Neural progenitor cell (in vitro differentiated cells): ENCODE data around the gene BPIFB2. TPM values are rescaled to one million over a fixed set of nuclear protein-coding genes. Genes with fewer than 3 reads are reported as not detected.

Experiments
- DNase-seq: peaks from one replicate; pipeline ENCODE4 v3.0.0-alpha.2; 2016; ENCODE audit warnings: low spot score
- H2AFZ ChIP-seq: fragments of 200-600 bp; sonication (generic); replicated peaks from 2 replicates; pipeline ENCODE4 v1.6.1; 2016; ENCODE audit warnings: antibody characterized with exemption
- H3F3A ChIP-seq: fragments of 200-600 bp; sonication (generic); 2 replicates; pipeline ENCODE4 v1.6.1; 2016; ENCODE audit warnings: antibody characterized with exemption, low read depth
- H3K27ac ChIP-seq: fragments of 200-600 bp; sonication (generic); 2 replicates; pipeline ENCODE4 v1.5.1; 2016; ENCODE audit warnings: mild to moderate bottlenecking
- H3K27me3 ChIP-seq: fragments of 200-600 bp; sonication (generic); 2 replicates; pipeline ENCODE4 v1.6.1; 2016; ENCODE audit warnings: mild to moderate bottlenecking, moderate library complexity
- H3K36me3 ChIP-seq: fragments of 200-600 bp; sonication (generic); 2 replicates; pipeline ENCODE4 v1.5.1; 2016
- H3K4me1 ChIP-seq: fragments of 200-600 bp; sonication (generic); 2 replicates; pipeline ENCODE4 v1.6.1; 2016; ENCODE audit warnings: mixed run types
- H3K4me2 ChIP-seq: fragments of 200-600 bp; sonication (generic); 2 replicates; pipeline ENCODE4 v1.6.1; 2016
- H3K4me3 ChIP-seq: fragments of 200-600 bp; sonication (generic); 2 replicates; pipeline ENCODE4 v1.5.1; 2016
- H3K79me2 ChIP-seq: fragments of 200-600 bp; sonication (generic); 2 replicates; pipeline ENCODE4 v1.6.1; 2016; ENCODE audit warnings: low read depth
- H3K9ac ChIP-seq: fragments of 200-600 bp; sonication (generic); 2 replicates; pipeline ENCODE4 v1.6.1; 2016
- H3K9me3 ChIP-seq: fragments of 200-600 bp; sonication (generic); 2 replicates; pipeline ENCODE4 v1.5.1; 2016; ENCODE audit warnings: low read depth
- H4K20me1 ChIP-seq: fragments of 200-600 bp; sonication (generic); 2 replicates; pipeline ENCODE4 v1.6.1; 2016; ENCODE audit warnings: low read depth
- H3K27ac Mint-ChIP-seq: 3 replicates; pipeline ENCODE4 v1.8.0; 2021; ENCODE audit warnings: mixed read lengths
- H3K27me3 Mint-ChIP-seq: 2 replicates; pipeline ENCODE4 v1.8.0; 2022; ENCODE audit warnings: low read depth, mild to moderate bottlenecking, inconsistent platforms, moderate library complexity, mixed read lengths; ENCODE audit not compliant: insufficient read depth
- H3K36me3 Mint-ChIP-seq: 3 replicates; pipeline ENCODE4 v1.8.0; 2021; ENCODE audit warnings: mixed read lengths
- H3K4me1 Mint-ChIP-seq: 3 replicates; pipeline ENCODE4 v1.8.0; 2021; ENCODE audit warnings: mixed read lengths
- H3K4me3 Mint-ChIP-seq: 3 replicates; pipeline ENCODE4 v1.8.0; 2021; ENCODE audit warnings: mild to moderate bottlenecking, moderate library complexity, mixed read lengths
- H3K9me3 Mint-ChIP-seq: 3 replicates; pipeline ENCODE4 v1.8.0; 2020; ENCODE audit warnings: mixed read lengths
- CTCF ChIP-seq: fragments of 200-600 bp; sonication (generic); IDR thresholded peaks from 2 replicates; pipeline ENCODE4 v1.5.1; 2017; ENCODE audit warnings: antibody characterized with exemption, mild to moderate bottlenecking
- EZH2 ChIP-seq: fragments of 200-600 bp; sonication (generic); IDR thresholded peaks from 2 replicates; pipeline ENCODE4 v1.6.1; 2017; ENCODE audit warnings: antibody characterized with exemption, mild to moderate bottlenecking, moderate library complexity
- EZH2phosphoT487 ChIP-seq: fragments of 200-600 bp; sonication (generic); IDR thresholded peaks from 2 replicates; pipeline ENCODE4 v1.6.1; 2017; ENCODE audit warnings: antibody characterized with exemption
- total RNA-seq: library from RNA; depleted of rRNA; stranded (reverse); fragments of >200 nt; gene quantifications from 2 replicates; pipeline ENCODE4 v1.2.3, GENCODE V29; 2015; ENCODE audit warnings: low replicate concordance

The BPIFB2 gene
- total RNA-seq, 1 donor from 2014 or later = not detected

GRCh38 chr20:32987044-32987825 lies 20.3 kb upstream of the BPIFB2 start:
- H3F3A ChIP-seq = no peaks in the 10 kb centered on the region
- Mint-ChIP-seq H3K27me3 (peaks cover 13% of the 10 kb centered on the region), H3K36me3 (no peaks in the 10 kb centered on the region), H3K4me1 (peaks cover 3% of the 10 kb centered on the region), H3K4me3 (no peak overlapping the region), H3K27ac (no peak overlapping the region), H3K9me3 (no peaks in the 10 kb centered on the region)
- H3K79me2 ChIP-seq = no peaks in the 10 kb centered on the region
- H3K4me3 ChIP-seq = no peak overlapping the region
- no peak overlapping the region for H3K9ac ChIP-seq
- no peak overlapping the region for H3K27ac ChIP-seq
- TF ChIP-seq CTCF = no peak
- no peak for TF ChIP-seq EZH2phosphoT487
- TF ChIP-seq EZH2 = no peak
- H2AFZ ChIP-seq = no peak overlapping the region
- H3K36me3 ChIP-seq = no peaks in the 10 kb centered on the region
- no peaks in the 10 kb centered on the region for H3K9me3 ChIP-seq
- DNase-seq = no peak
- no peaks in the 10 kb centered on the region for H4K20me1 ChIP-seq
- H3K4me2 ChIP-seq = no peak overlapping the region
- no peaks in the 10 kb centered on the region for H3K4me1 ChIP-seq
- no peaks in the 10 kb centered on the region for H3K27me3 ChIP-seq

- no peaks in the 10 kb centered on the region for H3K79me2 ChIP-seq
- H3K4me3 Mint-ChIP-seq = no peak overlapping the region
- H3K9me3 ChIP-seq = no peaks in the 10 kb centered on the region
- no peak overlapping the region for H2AFZ ChIP-seq
- no peaks in the 10 kb centered on the region for H3K4me1 ChIP-seq
- no peaks in the 10 kb centered on the region for H3F3A ChIP-seq
- no peak for DNase-seq
- H3K9me3 Mint-ChIP-seq = no peaks in the 10 kb centered on the region
- H3K9ac ChIP-seq = no peak overlapping the region
- H3K4me2 ChIP-seq = no peak overlapping the region
- TF ChIP-seq CTCF (no peak), EZH2 (no peak), EZH2phosphoT487 (no peak)
- H3K36me3 Mint-ChIP-seq = no peaks in the 10 kb centered on the region
- no peaks in the 10 kb centered on the region for H3K27me3 ChIP-seq
- no peaks in the 10 kb centered on the region for H4K20me1 ChIP-seq
- H3K27ac Mint-ChIP-seq = no peak overlapping the region
- no peak overlapping the region for H3K27ac ChIP-seq
- no peak overlapping the region for H3K4me3 ChIP-seq
- no peaks in the 10 kb centered on the region for H3K36me3 ChIP-seq
- H3K4me1 Mint-ChIP-seq = peaks cover 3% of the 10 kb centered on the region
- peaks cover 13% of the 10 kb centered on the region for H3K27me3 Mint-ChIP-seq
These were observed 19.5 kb upstream of the BPIFB2 start for GRCh38 chr20:32988008-32988407.

- H3K4me1 Mint-ChIP-seq = peaks cover 3% of the 10 kb centered on the region
These were observed 17.8 kb upstream of the BPIFB2 start for GRCh38 chr20:32989507-32990283.

More at GRCh38 chr20:32989507-32990283, 17.8 kb upstream of the BPIFB2 start:
- Mint-ChIP-seq H3K9me3 (peaks cover 2% of the 10 kb centered on the region), H3K4me3 (no peak overlapping the region), H3K27me3 (peaks cover 8% of the 10 kb centered on the region), H3K27ac (no peak overlapping the region), H3K36me3 (no peaks in the 10 kb centered on the region)
- Histone ChIP-seq H3K4me3 (no peak overlapping the region), H2AFZ (no peak overlapping the region), H3K9me3 (no peaks in the 10 kb centered on the region), H3K4me1 (no peaks in the 10 kb centered on the region), H3K36me3 (no peaks in the 10 kb centered on the region), H3K4me2 (no peak overlapping the region), H3K27me3 (no peaks in the 10 kb centered on the region), H3K27ac (no peak overlapping the region), H3K79me2 (no peaks in the 10 kb centered on the region), H3F3A (no peaks in the 10 kb centered on the region), H4K20me1 (no peaks in the 10 kb centered on the region), H3K9ac (no peak overlapping the region)
- no peak for TF ChIP-seq CTCF
- no peak for TF ChIP-seq EZH2phosphoT487
- no peak for TF ChIP-seq EZH2
- no peak for DNase-seq
